ENCODE measurements around the gene MAEA.

Gene MAEA

GRCh38 chr4:1249731-1250526 lies 39.8 kb upstream of the MAEA start:
- peak; percentile 47 for DNase-seq

GRCh38 chr4:1250527-1250812 lies 39.2 kb upstream of the MAEA start:
- no peak for DNase-seq

- no peak for DNase-seq
Measured at GRCh38 chr4:1250921-1251772, 38.5 kb upstream of the MAEA start.

DNA sequence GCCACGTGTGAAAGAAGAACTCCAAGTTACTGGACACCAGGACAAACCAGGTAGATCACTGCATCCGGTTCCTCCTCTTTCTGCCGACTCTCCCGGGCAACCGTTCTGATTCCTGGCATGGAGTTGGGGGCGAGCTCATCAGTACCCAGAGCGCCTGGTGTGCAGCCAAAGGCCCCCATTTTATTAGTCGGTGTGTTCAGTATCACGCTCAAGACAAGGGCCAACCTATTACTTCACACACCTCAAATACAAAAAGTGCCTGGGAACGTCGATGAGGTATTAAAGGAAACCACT lies 38.0 kb upstream of the MAEA start:
- DNase-seq: no peak

DNA sequence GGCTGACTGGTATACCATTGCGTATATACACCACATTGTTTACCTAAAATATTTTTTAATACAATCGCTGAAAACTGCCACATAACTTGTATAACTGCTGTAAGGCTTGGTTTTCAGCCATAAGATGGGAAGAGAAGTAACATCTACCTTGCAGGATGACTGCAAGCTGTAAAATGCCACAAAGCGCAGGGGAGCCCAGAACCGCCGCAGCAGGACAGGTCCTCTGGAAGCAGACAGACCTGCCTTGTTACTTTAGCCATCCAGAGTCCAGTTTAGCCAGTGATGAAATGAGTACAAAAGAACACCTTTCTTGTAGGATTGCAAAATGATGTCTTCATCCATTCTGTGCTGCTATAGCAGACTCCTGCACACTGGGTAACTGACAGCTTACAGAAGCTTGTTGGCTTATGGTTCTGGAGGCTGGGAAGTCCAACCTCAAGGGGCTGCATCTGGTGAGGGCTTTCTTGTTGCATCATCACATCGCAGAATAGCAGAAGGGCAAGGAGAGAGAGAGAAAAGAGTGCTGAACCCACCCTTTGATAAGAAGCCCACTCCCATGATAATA lies 36.7 kb upstream of the MAEA start:
- DNase-seq: no peak

DNA sequence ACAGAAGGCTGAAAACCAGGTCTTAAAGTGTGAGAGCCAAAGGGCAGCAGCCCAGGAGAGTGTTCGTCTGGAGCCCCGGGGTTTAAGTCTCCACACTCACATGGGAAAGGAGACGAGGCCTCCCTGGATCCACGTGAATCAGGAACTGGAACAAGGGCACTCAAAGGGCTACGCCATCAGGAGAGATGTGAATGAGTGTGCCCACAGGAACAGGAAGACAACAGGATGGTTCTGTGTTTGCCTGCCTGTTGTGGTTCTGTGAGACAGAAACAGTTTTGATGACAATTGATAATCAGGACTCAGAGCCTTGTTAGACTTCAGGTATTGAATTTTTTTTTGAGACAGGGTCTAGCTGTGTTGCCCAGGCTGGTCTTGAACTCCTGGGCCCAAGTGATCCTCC lies 35.9 kb upstream of the MAEA start:
- no peak for DNase-seq

DNA sequence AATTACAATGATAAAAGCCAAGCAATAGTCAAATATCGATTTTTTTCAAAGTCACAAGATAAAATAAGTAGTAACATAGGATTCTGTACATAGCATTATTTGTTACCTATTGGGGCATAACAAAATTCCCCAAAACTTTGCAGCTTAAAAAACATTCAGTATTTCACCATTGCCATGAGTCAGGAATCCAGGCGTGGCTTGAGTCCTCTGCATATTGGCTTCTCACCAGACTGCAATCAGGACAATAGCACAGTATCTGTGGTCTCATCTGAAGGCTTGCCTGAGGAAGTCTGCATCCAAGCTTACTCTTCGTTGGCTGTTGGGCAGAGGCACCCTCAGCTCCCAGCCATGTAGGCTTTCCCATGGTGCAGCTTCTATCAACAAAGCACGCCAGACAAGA lies 34.5 kb upstream of the MAEA start:
- DNase-seq: no peak

- no peak for DNase-seq
Measured at GRCh38 chr4:1255699-1256098, 34.0 kb upstream of the MAEA start.

GRCh38 chr4:1258457-1258856 lies 31.2 kb upstream of the MAEA start:
- no peak for DNase-seq

- no peak for DNase-seq
Measured at GRCh38 chr4:1259966-1260365, 29.7 kb upstream of the MAEA start.

GRCh38 chr4:1260418-1261106 lies 29.1 kb upstream of the MAEA start:
- DNase-seq: no peak

DNA sequence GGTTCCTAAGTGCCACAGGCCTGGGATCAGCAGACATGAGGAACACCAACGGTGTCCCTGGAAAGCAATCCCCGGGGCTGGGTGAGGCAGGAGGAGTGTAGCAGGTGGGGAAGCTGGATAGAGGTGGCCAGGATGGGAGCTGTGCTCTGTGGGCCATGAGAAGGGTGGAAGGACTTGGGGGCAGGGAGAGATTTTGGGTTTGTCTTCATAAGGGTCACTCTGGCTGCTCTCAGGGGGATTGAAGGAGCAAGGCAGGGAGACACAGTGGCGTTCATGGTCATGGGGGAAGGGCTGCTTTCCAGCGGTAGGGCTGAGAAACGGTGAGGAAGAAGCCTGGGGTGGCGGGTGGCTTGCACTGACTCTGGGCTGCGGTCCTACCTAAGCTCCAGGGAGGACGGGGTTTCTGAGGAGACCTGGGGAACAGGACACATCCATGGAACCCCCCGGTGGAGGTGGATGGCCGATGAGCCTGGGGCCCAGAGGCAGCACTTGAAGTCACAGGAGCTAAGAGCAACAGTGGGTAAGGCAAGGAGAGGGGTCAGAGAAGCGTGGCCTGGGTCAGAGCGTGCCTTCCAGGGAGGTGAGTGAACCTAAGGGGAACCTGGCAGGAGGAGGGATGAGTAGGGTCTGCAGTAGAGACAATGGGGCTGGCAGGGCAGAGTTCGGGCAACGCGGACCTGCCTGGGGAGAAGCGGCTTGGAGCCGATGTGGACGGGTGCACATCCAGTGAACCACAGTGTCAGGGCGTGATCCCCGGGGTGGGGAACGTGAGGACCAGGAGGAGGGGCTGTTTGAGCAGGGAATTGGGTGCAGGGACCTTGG lies 28.4 kb upstream of the MAEA start:
- DNase-seq: no peak

DNA sequence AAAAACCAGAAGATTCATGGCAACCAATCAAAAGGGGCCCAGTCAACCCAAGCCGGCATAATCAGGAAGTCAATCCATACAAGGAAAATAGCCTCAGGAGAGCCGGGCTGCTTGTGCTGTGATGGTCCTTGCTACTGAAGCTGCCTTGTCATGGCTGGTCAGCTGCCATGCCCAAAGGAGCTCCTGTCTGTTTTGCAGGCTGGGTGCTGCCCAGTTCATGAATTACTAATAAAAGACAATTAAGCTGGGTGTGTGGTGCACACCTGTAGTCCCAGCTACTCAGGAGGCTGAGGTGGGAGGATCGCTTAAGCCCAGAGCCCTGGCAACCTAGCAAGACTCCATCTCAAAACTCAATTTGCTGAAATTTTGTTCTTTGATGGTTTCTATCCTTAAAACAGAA lies 24.7 kb upstream of the MAEA start:
- no peak for DNase-seq

DNA sequence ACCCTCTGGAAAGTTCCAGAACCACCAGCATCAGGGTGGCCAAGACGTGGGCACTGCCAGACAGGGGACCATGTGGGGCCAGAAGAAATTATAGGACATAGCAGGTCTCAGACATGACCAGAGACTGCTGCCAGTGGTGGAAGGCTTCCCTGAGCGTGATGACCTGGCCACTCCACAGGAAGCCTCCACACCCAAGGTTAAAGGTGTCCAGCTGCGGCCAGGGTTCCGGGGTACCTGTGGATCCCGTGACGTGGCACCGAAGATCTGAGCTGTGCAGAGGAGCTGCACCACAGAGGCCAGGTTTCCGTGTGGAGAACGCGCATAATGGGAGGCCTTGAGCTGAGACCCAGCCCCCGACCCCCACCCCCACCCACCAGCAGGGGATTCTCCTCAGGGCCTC lies 24.3 kb upstream of the MAEA start:
- DNase-seq: no peak

DNA sequence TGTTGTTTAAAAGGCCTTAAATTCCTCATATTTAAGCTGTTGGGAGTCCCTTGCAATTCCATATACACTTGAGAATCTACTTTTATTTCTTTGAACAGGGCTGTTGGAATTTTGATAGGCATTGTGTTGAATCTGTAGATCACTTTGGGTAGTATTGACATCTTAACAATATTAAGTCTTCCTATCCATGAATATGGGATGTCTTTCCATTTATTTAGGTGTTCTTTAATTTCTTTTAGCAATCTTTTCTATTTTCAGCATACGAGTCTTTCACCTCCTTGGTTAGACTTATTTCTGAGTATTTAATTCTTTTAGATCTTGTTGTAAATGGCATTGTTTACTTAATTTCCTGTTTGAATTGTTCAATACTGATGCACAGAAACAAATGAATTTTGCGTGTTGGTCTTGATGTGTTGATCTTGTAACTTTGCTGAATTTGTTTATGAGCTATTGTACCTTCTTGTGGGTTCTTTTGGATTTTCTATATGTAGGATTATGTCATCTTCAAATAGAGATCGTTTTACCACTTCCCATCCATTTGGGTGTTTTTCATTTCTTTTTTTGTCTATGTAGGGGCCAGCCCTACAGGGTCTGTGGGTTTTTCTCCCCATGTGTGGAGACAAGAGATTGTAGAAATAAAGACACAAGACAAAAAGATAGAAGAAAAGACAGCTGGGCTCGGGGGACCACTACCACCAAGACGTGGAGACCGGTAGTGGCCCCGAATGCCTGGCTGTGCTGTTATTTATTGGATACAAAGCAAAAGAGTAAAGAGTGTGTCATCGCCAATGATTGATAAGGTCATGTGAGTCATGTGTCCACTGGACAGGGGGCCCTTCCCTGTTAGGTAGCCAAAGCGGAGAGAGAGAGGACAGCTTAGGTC lies 22.6 kb upstream of the MAEA start:
- DNase-seq: no peak

DNA sequence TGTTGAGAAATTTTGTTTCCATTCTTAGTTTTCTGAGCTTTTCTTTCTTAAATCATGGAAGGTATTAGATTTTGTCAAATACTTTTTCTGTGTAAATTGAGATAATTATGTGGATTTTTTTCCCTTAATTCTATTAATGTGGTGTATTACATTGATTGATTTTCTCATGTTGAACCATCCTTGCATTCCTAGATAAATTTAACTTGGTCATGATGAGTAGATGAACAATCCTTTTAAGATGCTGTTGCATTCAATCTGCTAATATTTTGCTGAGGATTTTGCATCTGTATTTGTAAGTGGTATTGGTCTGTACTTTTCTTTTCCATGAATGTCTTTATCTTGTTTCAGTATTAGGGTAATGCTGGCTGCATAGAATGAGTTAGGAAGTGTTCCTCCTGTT lies 20.5 kb upstream of the MAEA start:
- DNase-seq: no peak

DNA sequence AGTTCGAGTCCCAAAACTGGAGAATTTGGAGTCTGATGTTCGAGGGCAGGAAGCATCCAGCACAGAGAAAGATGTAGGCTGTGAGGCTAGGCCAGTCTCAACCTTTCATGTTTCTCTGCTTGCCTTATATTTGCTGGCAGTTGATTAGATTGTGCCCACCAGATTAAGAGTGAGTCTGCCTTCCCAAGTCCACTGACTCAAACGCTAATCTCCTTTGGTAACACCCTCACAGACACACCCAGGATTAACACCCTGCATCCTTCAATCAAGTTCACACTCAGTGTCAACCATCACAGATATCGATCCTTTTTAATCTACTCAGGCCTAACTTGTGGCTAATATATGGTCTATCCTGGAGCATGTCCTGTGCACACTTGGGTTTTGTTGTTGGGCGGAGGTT lies 18.0 kb upstream of the MAEA start:
- no peak for DNase-seq

GRCh38 chr4:1274871-1275270 lies 14.8 kb upstream of the MAEA start:
- DNase-seq: no peak

DNA sequence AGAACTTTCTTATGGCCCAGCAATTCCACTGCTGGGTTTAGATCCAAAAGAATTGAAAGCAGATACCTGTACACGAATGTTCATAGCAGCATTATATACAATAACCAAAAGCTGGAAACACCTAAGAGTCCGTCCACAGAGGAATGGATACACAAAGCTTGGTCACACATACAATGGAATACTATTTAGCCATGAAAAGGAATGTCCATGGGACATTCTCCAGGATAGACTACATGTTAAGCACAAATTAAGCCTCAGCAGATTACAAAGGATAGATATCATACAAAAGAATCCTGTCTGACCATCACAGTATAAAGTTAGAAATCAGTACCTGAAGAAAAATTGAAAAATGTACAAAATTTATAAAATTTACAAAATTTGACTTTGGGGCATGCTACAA lies 12.7 kb upstream of the MAEA start:
- DNase-seq: no peak

DNA sequence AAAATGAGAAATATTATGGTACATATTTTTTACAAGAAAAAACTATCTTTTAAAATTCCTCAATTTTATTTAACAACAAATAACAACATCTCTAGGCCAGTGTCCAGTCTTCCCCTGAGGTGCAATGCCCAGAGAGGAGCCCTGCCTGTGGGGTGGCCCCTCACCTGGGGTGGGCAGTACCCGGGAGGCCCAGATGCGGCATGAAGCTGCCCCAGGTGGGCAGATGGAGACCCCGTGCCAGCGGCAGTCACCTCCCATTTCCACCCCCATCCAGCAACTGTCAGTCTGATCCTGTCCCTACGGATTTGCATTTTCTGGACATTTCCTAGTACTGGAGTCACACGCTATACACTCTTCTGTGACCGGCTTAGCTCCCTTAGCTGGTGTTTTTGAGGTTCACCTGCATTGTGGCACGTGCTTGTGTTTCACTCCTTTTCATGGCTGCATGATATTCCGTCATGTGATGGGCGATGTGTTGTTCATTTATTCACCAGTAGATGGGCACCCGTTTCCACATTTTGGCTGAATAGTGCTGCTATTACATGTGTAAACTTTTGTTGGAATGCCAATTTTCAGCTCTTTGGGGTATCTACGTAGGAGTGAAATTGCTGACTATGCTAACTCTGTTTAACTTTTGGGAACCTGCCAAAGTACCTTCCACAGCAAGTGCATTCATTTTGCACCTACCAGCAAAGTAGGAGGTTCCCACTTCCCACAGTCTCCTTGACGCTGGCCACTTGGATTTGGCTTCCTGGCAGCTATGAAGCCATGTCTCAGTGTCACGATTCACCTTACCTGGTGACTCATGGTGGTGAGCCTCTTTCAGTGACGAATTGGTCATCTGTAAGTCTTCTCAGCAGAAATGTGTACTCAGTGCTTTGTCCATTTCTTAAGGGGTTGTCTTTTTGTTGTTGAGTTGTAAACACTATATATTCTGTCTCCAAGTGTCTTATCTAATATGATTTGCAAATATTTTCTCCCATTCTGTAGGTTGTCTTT lies 11.7 kb upstream of the MAEA start:
- no peak for DNase-seq

DNA sequence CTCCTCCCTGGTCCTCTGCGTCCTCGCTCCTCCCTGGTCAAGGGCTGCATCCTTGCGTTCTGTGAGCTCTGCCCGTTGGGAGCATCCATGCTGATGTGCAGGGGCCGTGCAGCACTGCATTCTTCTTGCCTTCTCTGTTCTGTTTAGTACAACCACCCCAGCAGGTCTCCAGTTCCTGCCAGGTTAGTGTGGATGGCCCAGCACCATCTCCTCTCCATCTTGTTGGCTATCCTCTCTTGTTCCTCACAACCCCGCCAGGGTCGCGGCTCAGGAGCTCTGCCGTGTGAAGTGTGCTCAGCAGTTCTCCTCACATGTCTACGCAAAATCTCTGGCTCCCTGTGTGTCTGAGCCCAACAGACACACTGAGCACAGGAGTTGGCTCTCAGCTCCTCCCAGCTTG lies 10.4 kb upstream of the MAEA start:
- DNase-seq: no peak

All from activated gamma-delta T cell (primary cell).